T-helper 17 cell (primary cell): ENCODE results near the gene CAPZB. TPM values are rescaled to one million over a fixed set of nuclear protein-coding genes. Genes with fewer than 3 reads are reported as not detected.
"Not testable (repeated sequence)": the region's sequence is repeated elsewhere in the genome, so short reads cannot be mapped to it uniquely, and the experiment has no call there.

Experiments
- ATAC-seq: fragments of 150-1000 bp; cut with Tn5 transposase; 2 replicates; pipeline ENCODE4 v1.10.0; 2021; ENCODE audit warnings: mild to moderate bottlenecking, moderate library complexity
- DNase-seq, 3 donors: peaks; one replicate each; pipeline versions ENCODE4 v3.0.0 to v3.0.0-alpha.2; 2020 to 2021
- H3K9me3 ChIP-seq: one replicate; pipeline ENCODE4 v1.7.0; 2013; ENCODE audit warnings: low read length, mild to moderate bottlenecking; ENCODE audit not compliant: control insufficient read depth, poor library complexity, severe bottlenecking
- H3K27ac Mint-ChIP-seq: one replicate; pipeline ENCODE4 v1.8.0; 2022; ENCODE audit warnings: mild to moderate bottlenecking, moderate library complexity, mixed read lengths
- H3K27me3 Mint-ChIP-seq: one replicate; pipeline ENCODE4 v1.8.0; 2022; ENCODE audit warnings: mixed read lengths
- H3K36me3 Mint-ChIP-seq: one replicate; pipeline ENCODE4 v1.8.0; 2022; ENCODE audit warnings: low read depth, mixed read lengths
- H3K4me1 Mint-ChIP-seq: one replicate; pipeline ENCODE4 v1.8.0; 2022; ENCODE audit warnings: mild to moderate bottlenecking, mixed read lengths
- H3K4me3 Mint-ChIP-seq: one replicate; pipeline ENCODE4 v1.8.0; 2022; ENCODE audit warnings: mild to moderate bottlenecking, moderate library complexity, mixed read lengths
- total RNA-seq, 4 donors: library from RNA in 2 of 4; stranded (reverse) in 2 of 4; gene quantifications; one replicate each; pipeline ENCODE4 v1.2.3 and lab custom pipeline; 2022 to 2026

Gene CAPZB
- total RNA-seq (100 to 1,000 TPM; 320 to 330 TPM), total RNA-seq (lab: John Stamatoyannopoulos, UW) (177 to 216 reads per million in 2 donors)

DNA sequence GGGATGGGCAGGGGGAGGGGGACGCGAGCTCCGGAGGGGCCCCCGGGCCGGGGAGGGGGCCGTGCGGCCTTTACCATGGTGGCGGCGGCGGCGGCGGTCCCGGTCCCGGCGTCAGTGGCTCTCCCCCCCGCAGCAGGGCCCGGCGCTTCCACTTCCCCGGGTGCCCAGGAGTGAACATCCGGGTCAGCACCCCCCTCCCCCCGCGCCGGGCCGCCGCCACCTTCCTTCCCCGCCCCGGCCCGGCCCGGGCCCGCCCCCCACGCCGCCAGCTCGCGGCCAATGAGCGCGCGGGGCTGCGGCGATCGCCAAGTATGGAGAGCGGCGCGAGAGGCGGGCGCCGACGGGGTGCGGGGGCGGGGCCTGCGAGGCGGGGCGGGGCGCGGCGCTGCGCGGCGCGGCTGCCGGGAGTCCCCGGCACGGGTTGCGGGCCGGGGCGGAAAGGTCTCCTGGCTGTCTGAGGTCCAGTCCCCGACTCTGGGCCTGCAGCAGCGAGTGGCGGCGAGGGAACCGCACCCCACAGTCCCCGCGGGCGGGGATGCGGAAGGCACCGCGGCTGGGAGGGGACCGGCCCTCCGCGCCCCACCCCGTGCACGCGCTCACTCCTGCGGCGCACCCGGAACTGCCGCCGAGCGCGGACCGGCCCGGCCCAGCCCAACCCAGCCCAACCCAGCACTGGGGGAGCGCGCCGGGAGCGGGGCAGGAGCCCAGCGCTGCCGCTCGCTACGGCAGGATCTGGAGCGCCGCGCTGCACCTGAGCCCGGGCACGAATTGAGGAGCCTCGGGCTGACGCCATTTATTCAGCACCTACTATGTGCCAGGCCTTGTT is at the start of gene CAPZB:
CAPZB (minus strand) TSS at position 178 of the 826 bp plus-strand sequence; CDS start at position 77, 101 bp downstream.
- Mint-ChIP-seq H3K27me3 (no peaks in the 10 kb centered on the region), H3K27ac (peak within 1 kb of the TSS; percentile 96), H3K36me3 (peaks cover 2% of the 10 kb centered on the region), H3K4me3 (peak within 1 kb of the TSS; percentile 97), H3K4me1 (peaks cover 57% of the 10 kb centered on the region)
- no peaks in the 10 kb centered on the region for H3K9me3 ChIP-seq
- DNase-seq = peak; percentile 89 to 99 (median 94)
- peak; percentile 91 for ATAC-seq

DNA sequence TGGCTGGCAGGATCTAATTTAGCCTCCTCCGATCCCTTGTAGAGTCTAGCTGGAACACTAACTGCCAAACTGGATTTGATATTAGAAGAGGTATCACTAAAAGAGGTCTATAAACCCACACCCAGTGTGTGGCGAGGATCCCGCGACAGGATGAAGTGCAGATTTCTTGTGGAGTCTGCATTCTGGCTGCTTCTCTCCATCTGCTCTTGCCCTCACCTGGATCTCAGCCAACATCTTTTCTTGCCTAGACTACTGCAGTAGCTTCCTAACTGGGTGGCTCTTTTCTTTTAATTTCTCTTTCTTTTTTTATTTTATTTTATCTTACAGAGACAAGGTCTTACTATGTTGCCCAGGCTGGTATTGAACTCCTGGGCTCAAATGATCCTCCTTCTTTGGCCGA is 48.9 kb upstream of the CAPZB start:
- no peaks in the 10 kb centered on the region for H3K27me3 Mint-ChIP-seq
- ATAC-seq (no peak), DNase-seq (no peak)
- no peaks in the 10 kb centered on the region for H3K36me3 Mint-ChIP-seq
- H3K9me3 ChIP-seq = no peaks in the 10 kb centered on the region
- no peak overlapping the region for H3K4me3 Mint-ChIP-seq
- no peak overlapping the region for H3K27ac Mint-ChIP-seq
- H3K4me1 Mint-ChIP-seq = peaks cover 6% of the 10 kb centered on the region

DNA sequence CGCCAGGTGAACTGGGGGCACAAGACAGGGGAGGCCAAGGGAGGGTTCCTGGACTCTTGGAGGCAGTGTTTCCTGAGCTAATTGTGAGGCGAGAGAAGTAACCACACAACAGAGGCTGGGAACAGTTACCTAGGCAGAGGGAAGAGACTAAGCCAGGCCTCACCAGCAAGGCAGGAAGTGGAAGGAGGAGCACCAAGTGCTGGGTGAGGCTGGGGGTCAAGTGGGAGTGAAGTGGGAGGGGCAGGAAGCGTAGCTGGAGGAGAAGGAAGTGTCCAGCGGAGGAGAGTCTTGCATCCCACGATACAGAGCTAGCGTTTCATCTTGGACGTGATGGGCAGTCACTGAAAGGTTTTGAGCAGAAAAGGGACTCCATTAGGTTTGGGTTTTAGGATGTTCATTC is 48.3 kb upstream of the CAPZB start:
- peak overlapping the region; percentile 67 for H3K27ac Mint-ChIP-seq
- H3K4me3 Mint-ChIP-seq = no peak overlapping the region
- ATAC-seq (no peak), DNase-seq (no peak)
- H3K36me3 Mint-ChIP-seq = no peaks in the 10 kb centered on the region
- H3K9me3 ChIP-seq = no peaks in the 10 kb centered on the region
- peaks cover 6% of the 10 kb centered on the region for H3K4me1 Mint-ChIP-seq
- no peaks in the 10 kb centered on the region for H3K27me3 Mint-ChIP-seq

DNA sequence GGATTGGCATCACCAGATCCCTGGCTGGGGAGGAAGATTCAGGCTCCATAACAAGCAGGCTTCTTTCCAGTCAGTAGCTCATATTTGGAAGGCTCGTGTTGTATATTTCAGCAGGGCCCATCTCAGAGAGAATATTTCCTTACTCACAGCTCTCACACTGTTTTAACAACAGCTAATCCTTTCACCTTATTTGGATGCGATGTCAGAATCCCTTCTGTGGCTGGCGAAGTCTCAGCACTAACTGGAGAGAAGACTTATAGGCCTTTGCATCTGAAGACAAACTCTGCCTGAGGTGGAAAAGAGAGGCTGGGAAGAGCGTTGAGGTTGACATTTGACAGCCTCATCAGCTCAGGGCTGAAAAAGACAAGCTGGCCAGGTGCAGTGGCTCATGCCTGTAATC is 47.2 kb upstream of the CAPZB start:
- Mint-ChIP-seq H3K4me3 (no peak overlapping the region), H3K4me1 (peaks cover 6% of the 10 kb centered on the region), H3K36me3 (no peaks in the 10 kb centered on the region), H3K27me3 (no peaks in the 10 kb centered on the region), H3K27ac (no peak overlapping the region)
- no peaks in the 10 kb centered on the region for H3K9me3 ChIP-seq
- no peak for DNase-seq
- no peak for ATAC-seq

DNA sequence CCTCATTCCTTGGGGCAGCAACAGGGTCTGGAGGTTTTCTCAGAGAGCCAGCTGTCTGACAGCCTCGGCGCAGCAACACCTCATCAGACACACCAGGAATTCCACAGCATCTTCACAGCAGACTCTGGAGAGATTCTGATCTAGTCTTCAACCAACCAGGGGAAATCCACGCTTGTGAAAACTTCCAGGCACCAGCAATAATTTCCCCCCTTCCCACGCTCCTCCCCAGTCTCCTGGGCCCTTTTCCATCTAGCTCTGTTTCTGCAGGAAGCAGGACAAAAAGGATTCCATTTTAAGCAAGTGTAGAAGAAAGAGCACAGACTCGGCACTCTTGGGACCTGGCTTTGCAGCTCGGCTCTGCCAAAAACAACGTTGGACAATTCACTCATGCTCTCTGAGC is 44.3 kb upstream of the CAPZB start:
- no peak overlapping the region for H3K27ac Mint-ChIP-seq
- H3K27me3 Mint-ChIP-seq = no peaks in the 10 kb centered on the region
- no peaks in the 10 kb centered on the region for H3K9me3 ChIP-seq
- DNase-seq (no peak), ATAC-seq (no peak)
- H3K4me3 Mint-ChIP-seq = no peak overlapping the region
- H3K4me1 Mint-ChIP-seq = peaks cover 6% of the 10 kb centered on the region
- no peaks in the 10 kb centered on the region for H3K36me3 Mint-ChIP-seq

DNA sequence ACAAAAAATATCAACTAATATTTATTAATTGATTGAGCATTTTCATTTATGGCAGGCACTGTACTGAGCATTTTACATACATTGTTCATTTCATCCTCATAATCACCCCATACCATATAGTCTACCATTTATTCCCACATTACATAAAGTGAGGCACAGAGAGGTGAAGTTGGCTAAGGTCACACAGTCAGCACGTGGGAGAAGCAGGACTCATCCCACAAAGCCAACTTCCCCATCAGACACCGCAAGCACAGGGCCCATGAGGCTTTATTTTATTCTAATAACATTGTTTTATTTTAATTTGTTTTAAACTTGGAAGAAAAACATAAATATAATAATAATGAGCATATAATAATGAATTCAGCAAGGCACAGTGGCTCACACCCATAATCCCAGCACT is 43.1 kb upstream of the CAPZB start:
- Mint-ChIP-seq H3K36me3 (no peaks in the 10 kb centered on the region), H3K4me3 (no peak overlapping the region), H3K27ac (no peak overlapping the region), H3K4me1 (peaks cover under 1% of the 10 kb centered on the region), H3K27me3 (no peaks in the 10 kb centered on the region)
- ATAC-seq (no peak), DNase-seq (no peak)
- no peaks in the 10 kb centered on the region for H3K9me3 ChIP-seq

DNA sequence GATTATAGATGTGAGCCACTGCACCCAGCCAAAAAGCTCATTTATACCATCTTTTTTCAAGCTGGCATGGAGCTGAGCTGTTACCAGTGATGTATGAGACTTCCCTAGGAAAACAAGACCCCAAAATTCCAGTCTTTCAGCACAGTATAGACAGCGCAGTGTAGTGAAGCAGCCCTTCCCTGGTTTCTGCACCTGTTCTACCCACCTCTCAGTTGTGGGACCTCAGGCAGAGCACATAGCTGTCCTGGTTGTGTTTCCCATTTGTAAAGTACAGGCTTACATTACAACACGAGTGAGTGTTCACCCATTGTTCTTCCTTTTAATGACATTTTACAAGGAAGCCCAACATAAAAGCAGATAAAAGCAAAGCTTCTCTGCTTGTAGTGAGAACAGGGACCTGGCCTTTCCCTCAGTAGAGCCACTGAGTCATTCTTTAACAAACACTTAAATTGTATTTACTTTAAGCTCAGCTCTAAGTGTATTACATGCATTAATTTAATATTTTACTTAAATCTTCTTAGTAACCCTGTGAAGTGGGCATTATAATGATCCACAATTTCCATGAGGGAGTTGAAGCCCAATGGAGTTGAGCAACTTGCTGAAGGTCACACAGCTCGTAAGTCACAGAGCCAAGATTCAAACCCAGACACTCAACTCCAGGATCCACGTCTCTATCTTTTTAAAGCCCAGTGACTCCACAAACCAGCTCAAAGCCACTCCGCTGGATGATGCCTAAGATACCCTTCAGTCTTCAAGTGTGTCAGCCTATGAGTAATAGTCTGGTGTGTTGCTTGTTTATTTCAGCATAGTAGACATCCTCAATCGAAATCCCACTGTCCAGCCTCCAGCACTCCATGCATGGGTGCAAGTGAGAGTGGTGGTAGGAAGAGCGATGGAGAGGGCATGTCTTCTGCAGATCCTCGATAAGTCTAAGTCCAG is 40.5 kb upstream of the CAPZB start:
- Mint-ChIP-seq H3K4me3 (no peak overlapping the region), H3K27me3 (no peaks in the 10 kb centered on the region), H3K36me3 (no peaks in the 10 kb centered on the region), H3K27ac (no peak overlapping the region), H3K4me1 (no peaks in the 10 kb centered on the region)
- DNase-seq (no peak), ATAC-seq (no peak)
- no peaks in the 10 kb centered on the region for H3K9me3 ChIP-seq

DNA sequence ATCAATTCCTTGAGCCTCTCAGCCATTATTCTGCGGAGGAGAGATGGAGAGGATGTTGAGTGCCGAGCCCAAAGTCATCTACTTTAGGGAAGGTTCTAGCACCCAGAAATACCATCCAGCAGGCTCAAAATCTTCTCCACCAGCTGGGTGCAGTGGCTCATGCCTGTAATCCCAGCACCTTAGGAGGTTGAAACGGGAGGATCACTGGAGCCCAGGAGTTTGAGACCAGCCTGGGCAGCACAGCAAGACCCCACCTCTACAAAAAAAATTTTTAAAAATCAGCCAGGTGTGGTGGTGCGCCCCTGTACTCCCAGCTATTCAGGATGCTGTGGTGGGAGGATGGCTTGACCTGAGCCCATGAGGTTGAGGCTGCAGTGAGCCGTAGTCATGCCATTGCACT is 39.5 kb upstream of the CAPZB start:
- peaks cover 1% of the 10 kb centered on the region for H3K4me1 Mint-ChIP-seq
- no peaks in the 10 kb centered on the region for H3K36me3 Mint-ChIP-seq
- no peak for DNase-seq
- H3K27me3 Mint-ChIP-seq = no peaks in the 10 kb centered on the region
- no peak overlapping the region for H3K4me3 Mint-ChIP-seq
- no peak for ATAC-seq
- H3K27ac Mint-ChIP-seq = peak overlapping the region; percentile 53
- no peaks in the 10 kb centered on the region for H3K9me3 ChIP-seq

DNA sequence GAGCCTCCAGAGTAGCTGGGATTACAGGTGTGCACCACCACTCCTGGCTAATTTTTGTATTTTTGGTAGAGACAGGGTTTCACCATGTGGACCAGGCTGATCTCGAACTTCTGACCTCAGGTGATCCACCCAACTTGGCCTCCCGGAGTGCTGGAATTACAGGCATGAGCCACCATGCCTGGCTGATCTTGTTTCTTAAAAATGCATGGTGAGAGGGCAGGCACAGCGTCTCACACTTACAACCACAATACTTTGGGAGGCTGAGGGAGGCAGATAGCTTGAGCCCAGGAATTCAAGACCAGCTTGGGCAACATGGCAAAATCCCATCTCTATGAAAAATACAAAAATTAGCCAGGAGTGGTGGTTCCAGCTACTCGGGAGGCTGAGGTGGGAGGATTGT is 37.2 kb upstream of the CAPZB start:
- ATAC-seq, H3K4me1 Mint-ChIP-seq, H3K9me3 ChIP-seq, H3K4me3 Mint-ChIP-seq, H3K36me3 Mint-ChIP-seq, DNase-seq, H3K27me3 Mint-ChIP-seq, H3K27ac Mint-ChIP-seq: not testable (repeated sequence)

DNA sequence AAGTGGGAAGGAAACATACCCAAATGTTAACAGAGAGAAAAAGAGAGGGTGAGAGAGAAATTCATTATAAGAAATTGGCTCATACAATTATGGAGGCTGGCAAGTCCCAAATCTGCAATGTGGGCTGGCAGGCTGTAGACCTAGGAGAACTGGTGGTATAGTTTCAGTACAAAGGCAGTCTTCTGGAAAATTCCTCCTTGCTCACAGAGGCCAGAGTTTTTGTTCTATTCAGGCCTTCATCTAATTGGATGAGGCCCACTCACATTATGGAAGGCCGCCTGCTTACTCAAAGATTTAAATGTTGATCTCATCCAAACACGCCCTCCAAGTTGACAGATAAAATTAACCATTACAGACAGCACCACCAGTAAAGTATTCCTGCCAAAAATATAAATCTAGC is 36.1 kb upstream of the CAPZB start:
- peak overlapping the region; percentile 21 for H3K4me3 Mint-ChIP-seq
- ATAC-seq = no peak
- H3K9me3 ChIP-seq = no peaks in the 10 kb centered on the region
- no peak overlapping the region for H3K27ac Mint-ChIP-seq
- peaks cover 4% of the 10 kb centered on the region for H3K4me1 Mint-ChIP-seq
- H3K27me3 Mint-ChIP-seq = no peaks in the 10 kb centered on the region
- no peak for DNase-seq
- H3K36me3 Mint-ChIP-seq = no peaks in the 10 kb centered on the region

DNA sequence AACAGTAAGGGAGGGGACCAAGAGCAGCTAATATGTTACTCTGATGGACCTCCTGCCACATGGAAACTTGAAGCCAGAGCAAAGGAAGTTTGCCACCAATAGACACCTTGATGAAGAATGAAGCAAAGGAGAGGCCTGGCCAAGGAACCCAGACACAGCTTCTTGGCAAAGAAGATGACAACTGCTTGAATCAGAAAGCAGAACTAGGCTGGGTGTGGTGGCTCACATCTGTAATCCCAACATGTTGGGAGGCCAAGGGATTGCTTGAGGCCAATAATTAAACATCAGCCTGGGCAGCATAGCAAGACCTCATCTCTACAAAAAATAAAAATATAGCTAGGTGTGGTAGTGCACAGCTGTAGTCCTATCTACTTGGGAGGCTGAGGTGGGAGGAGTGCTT is 31.7 kb upstream of the CAPZB start:
- no peak overlapping the region for H3K4me3 Mint-ChIP-seq
- H3K27ac Mint-ChIP-seq = no peak overlapping the region
- H3K4me1 Mint-ChIP-seq = peaks cover 7% of the 10 kb centered on the region
- no peak for ATAC-seq
- no peaks in the 10 kb centered on the region for H3K9me3 ChIP-seq
- DNase-seq = no peak
- no peaks in the 10 kb centered on the region for H3K36me3 Mint-ChIP-seq
- H3K27me3 Mint-ChIP-seq = no peaks in the 10 kb centered on the region

DNA sequence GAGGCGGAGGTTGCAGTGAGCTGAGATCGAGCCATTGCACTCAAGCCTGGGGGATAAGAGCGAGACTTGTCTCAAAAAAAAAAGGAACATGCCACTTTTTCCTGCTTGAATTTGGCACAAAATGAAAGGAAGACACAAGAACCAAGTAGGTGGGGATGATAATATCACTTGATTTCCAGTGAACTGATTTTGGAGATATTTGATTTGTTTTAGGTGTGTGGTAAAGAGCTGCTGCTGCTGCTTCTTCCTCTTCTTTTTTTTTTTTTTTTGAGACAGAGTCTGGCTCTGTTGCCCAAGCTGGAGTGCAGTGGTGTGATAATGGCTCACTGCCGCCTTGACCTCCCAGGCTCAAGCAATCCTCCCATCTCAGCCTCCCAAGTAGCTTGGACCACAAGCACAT is 29.9 kb upstream of the CAPZB start:
- Mint-ChIP-seq H3K36me3 (no peaks in the 10 kb centered on the region), H3K27ac (no peak overlapping the region)

DNA sequence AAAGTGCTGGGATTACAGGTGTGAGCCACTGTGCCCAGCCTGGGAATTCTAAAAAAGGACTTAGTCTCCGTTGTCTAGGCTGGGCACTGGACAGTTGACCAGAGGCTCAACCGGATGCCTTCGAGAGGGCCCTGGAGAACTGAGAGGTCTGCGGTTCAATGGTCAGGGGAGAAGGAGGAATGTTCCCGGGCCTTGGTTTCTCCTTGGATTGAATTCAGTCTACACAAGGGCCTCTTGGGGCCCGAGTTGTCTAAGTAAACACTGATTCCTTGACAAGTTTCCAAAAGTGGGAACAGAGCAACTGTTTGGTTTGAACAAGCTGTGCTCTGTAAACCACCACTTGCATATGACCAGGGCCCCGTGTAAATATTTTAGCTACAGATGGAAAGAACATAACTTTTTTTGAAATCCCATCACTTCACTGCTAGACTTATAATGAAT is 29.1 kb upstream of the CAPZB start:
- DNase-seq (no peak), ATAC-seq (no peak)
- Mint-ChIP-seq H3K36me3 (no peaks in the 10 kb centered on the region), H3K27ac (no peak overlapping the region), H3K4me3 (no peak overlapping the region), H3K4me1 (peaks cover 3% of the 10 kb centered on the region), H3K27me3 (no peaks in the 10 kb centered on the region)
- no peaks in the 10 kb centered on the region for H3K9me3 ChIP-seq

More for the DNA sequence above, 29.9 kb upstream of the CAPZB start:
- ATAC-seq = no peak
- no peaks in the 10 kb centered on the region for H3K9me3 ChIP-seq
- H3K27me3 Mint-ChIP-seq = no peaks in the 10 kb centered on the region
- peaks cover 7% of the 10 kb centered on the region for H3K4me1 Mint-ChIP-seq
- DNase-seq = no peak
- no peak overlapping the region for H3K4me3 Mint-ChIP-seq
